Activated CD8-positive, alpha-beta T cell treated with anti-CD3 and anti-CD28 coated beads, Interleukin-2, amount 10 ng/mL, durations not matched to agents 7 days and 5 days (primary cell): ENCODE measurements around the gene POLR3C. TPM values are rescaled to one million over a fixed set of nuclear protein-coding genes. Genes with fewer than 3 reads are reported as not detected.
A peak's percentile ranks its signal among the peaks of the same experiment; 100 is the strongest.

Experiments used
- ATAC-seq: fragments of 150-1000 bp; cut with Tn5 transposase; one replicate; pipeline ENCODE4 v1.10.0; 2021; ENCODE audit warnings: moderate library complexity
- CTCF ChIA-PET: fragments of 350-600 bp; sonication (Branson Sonifier 250); formaldehyde crosslinking; loops from one replicate; lab custom pipeline; 2021; ENCODE audit warnings: antibody characterized with exemption; lab: Charles Lee
- POLR2A ChIA-PET: fragments of 350-600 bp; sonication (Branson Sonifier 250); formaldehyde crosslinking; loops from one replicate; lab custom pipeline; 2021; ENCODE audit warnings: antibody characterized with exemption; lab: Charles Lee
- DNase-seq: peaks from one replicate; pipeline ENCODE4 v3.0.0-alpha.2; 2020
- H3K27ac Mint-ChIP-seq: one replicate; pipeline ENCODE4 v1.8.0; 2021; ENCODE audit warnings: mild to moderate bottlenecking, mixed read lengths
- H3K27me3 Mint-ChIP-seq: one replicate; pipeline ENCODE4 v1.8.0; 2021; ENCODE audit warnings: low read depth, mixed read lengths
- H3K36me3 Mint-ChIP-seq: one replicate; pipeline ENCODE4 v1.8.0; 2021; ENCODE audit warnings: low read depth, mixed read lengths
- H3K4me1 Mint-ChIP-seq: one replicate; pipeline ENCODE4 v1.8.0; 2021; ENCODE audit warnings: low read depth, mixed read lengths
- H3K4me3 Mint-ChIP-seq: one replicate; pipeline ENCODE4 v1.8.0; 2021; ENCODE audit warnings: mild to moderate bottlenecking, mixed read lengths
- H3K9me3 Mint-ChIP-seq: one replicate; pipeline ENCODE4 v1.8.0; 2022; ENCODE audit warnings: mixed read lengths; ENCODE audit not compliant: insufficient read depth
- microRNA-seq: library from miRNA; unstranded; fragments of <30 nt; microRNA quantifications from one replicate; pipeline ENCODE4 v1.2.0, GENCODE V29; 2022
- total RNA-seq, 2 experiments: library from RNA; stranded (reverse); gene quantifications; one replicate each; pipeline ENCODE4 v1.2.3, GENCODE V29; 2021

Gene POLR3C
- total RNA-seq, 2 experiments from 2014 or later, result 29.7 to 31.5 TPM

GRCh38 chr1:145889722-145890121, 65.7 kb downstream of the POLR3C start:
- POLR2A ChIA-PET, result no interaction called here
- CTCF ChIA-PET, result interaction anchor here (0.7 to 4.7 kb wide), 3 partner anchors 17 to 43 kb away, joined by 3 to 41 read pairs (median 3); partner anchors contain the start of gene NUDT17

GRCh38 chr1:145891143-145891542, 67.1 kb downstream of the POLR3C start:
- ATAC-seq, result no peak
- H3K9me3 Mint-ChIP-seq, result no peaks in the 10 kb centered on the region
- H3K27ac Mint-ChIP-seq, result no peak overlapping the region
- no peaks in the 10 kb centered on the region for H3K27me3 Mint-ChIP-seq
- ChIA-PET CTCF (interaction anchor here (0.8 to 4.7 kb wide), 24 partner anchors 8 to 126 kb away, joined by 3 to 41 read pairs (median 8); partner anchors contain the start of genes ANKRD34A, ITGA10, LIX1L and NUDT17), POLR2A (interaction anchor here (0.9 to 1.2 kb wide), 2 partner anchors 20 to 32 kb away, joined by 3 read pairs; no protein-coding TSS in a partner anchor)
- peaks cover 5% of the 10 kb centered on the region for H3K4me1 Mint-ChIP-seq
- no peak for DNase-seq
- H3K36me3 Mint-ChIP-seq, result no peaks in the 10 kb centered on the region
- no peak overlapping the region for H3K4me3 Mint-ChIP-seq

More at GRCh38 chr1:145889722-145890121, 65.7 kb downstream of the POLR3C start:
- Mint-ChIP-seq H3K9me3 (no peaks in the 10 kb centered on the region), H3K4me3 (no peak overlapping the region), H3K36me3 (no peaks in the 10 kb centered on the region), H3K4me1 (peaks cover 13% of the 10 kb centered on the region), H3K27ac (no peak overlapping the region), H3K27me3 (peaks cover 7% of the 10 kb centered on the region)
- no peak for ATAC-seq
- DNase-seq, result no peak

- ChIA-PET CTCF (interaction anchor here (0.8 to 4.7 kb wide), 33 partner anchors 8 to 140 kb away, joined by 3 to 41 read pairs (median 6); partner anchors contain the start of genes ANKRD34A, ITGA10, LIX1L and NUDT17), POLR2A (interaction anchor here (0.9 to 1.2 kb wide), 2 partner anchors 19 to 32 kb away, joined by 3 read pairs; no protein-coding TSS in a partner anchor)
- Mint-ChIP-seq H3K36me3 (no peaks in the 10 kb centered on the region), H3K9me3 (no peaks in the 10 kb centered on the region), H3K27ac (peak overlapping the region; percentile 40), H3K4me3 (no peak overlapping the region), H3K4me1 (peaks cover 1% of the 10 kb centered on the region), H3K27me3 (no peaks in the 10 kb centered on the region)
- ATAC-seq (peak; percentile 78), DNase-seq (peak; percentile 62)
Observed at GRCh38 chr1:145891587-145892485, 67.8 kb downstream of the POLR3C start.

- no peaks in the 10 kb centered on the region for H3K4me1 Mint-ChIP-seq
- H3K9me3 Mint-ChIP-seq, result no peaks in the 10 kb centered on the region
- ChIA-PET POLR2A (no interaction called here), CTCF (interaction anchor here (0.7 to 4.7 kb wide), 29 partner anchors 9 to 139 kb away, joined by 3 to 41 read pairs (median 6); partner anchors contain the start of genes ANKRD34A, ITGA10, LIX1L and NUDT17)
- no peaks in the 10 kb centered on the region for H3K36me3 Mint-ChIP-seq
- H3K4me3 Mint-ChIP-seq, result no peak overlapping the region
- H3K27me3 Mint-ChIP-seq, result no peaks in the 10 kb centered on the region
- H3K27ac Mint-ChIP-seq, result no peak overlapping the region
- ATAC-seq (no peak), DNase-seq (no peak)
Observed at GRCh38 chr1:145892486-145893087, 68.6 kb downstream of the POLR3C start.

GRCh38 chr1:145893306-145894055, 69.5 kb downstream of the POLR3C start:
- Mint-ChIP-seq H3K36me3 (no peaks in the 10 kb centered on the region), H3K27me3 (no peaks in the 10 kb centered on the region), H3K4me1 (no peaks in the 10 kb centered on the region), H3K9me3 (no peaks in the 10 kb centered on the region), H3K27ac (no peak overlapping the region), H3K4me3 (no peak overlapping the region)
- ChIA-PET CTCF (interaction anchor here (0.7 to 4.7 kb wide), 18 partner anchors 9 to 124 kb away, joined by 3 to 41 read pairs (median 8); partner anchors contain the start of genes ITGA10, LIX1L, NUDT17 and PEX11B), POLR2A (no interaction called here)
- DNase-seq, result no peak
- no peak for ATAC-seq

Small RNAs within 50 kb of the gene (microRNA-seq; reads per million reads assigned to microRNA genes)
- gene MIR6736, result not detected

Other genes starting within 250 kb of the POLR3C start
- gene GPR89A, start 216.2 kb upstream of the POLR3C start, total RNA-seq, result 10 to 100 TPM; 32.6 to 36.7 TPM
- gene PDZK1, start 116.8 kb upstream of the POLR3C start, total RNA-seq, result under 1 TPM; 0.34 to 0.78 TPM
- 1 to 10 TPM; 2.4 to 3.1 TPM for gene CD160, start 104.7 kb upstream of the POLR3C start, total RNA-seq
- gene RNF115, start 105 bp upstream of the POLR3C start, total RNA-seq, result 10 to 100 TPM; 15.1 to 15.5 TPM
- 1 to 10 TPM; 2.2 to 3.8 TPM for gene NUDT17, start 21.4 kb downstream of the POLR3C start, total RNA-seq
- gene PIAS3, start 34.9 kb downstream of the POLR3C start, total RNA-seq, result 10 to 100 TPM; 19.8 to 23.7 TPM
- gene ANKRD35, start 61.7 kb downstream of the POLR3C start, total RNA-seq, result 1 to 10 TPM in 1 of 2 experiments, under 1 TPM in 1; 0.76 to 1.1 TPM
- 1 to 10 TPM; 2.2 to 2.9 TPM for gene ITGA10, start 85.8 kb downstream of the POLR3C start, total RNA-seq
- gene PEX11B, start 94.5 kb downstream of the POLR3C start, total RNA-seq, result 10 to 100 TPM; 33.3 to 35.9 TPM
- 100 to 1,000 TPM; 202 to 204 TPM for gene RBM8A, start 103.3 kb downstream of the POLR3C start, total RNA-seq
- 10 to 100 TPM; 45.8 to 48.4 TPM for gene LIX1L, start 133.8 kb downstream of the POLR3C start, total RNA-seq
- 1 to 10 TPM; 1.8 to 2.4 TPM for gene ANKRD34A, start 140.4 kb downstream of the POLR3C start, total RNA-seq
- 10 to 100 TPM; 25.0 to 26.5 TPM for gene POLR3GL, start 140.5 kb downstream of the POLR3C start, total RNA-seq
- 100 to 1,000 TPM; 190 to 195 TPM for gene TXNIP, start 172.4 kb downstream of the POLR3C start, total RNA-seq
- gene HJV, start 197.5 kb downstream of the POLR3C start, total RNA-seq, result not detected